Effector CD8-positive, alpha-beta T cell (primary cell): ENCODE measurements around the gene AKAP13.
"Not testable (repeated sequence)": the region's sequence is repeated elsewhere in the genome, so short reads cannot be mapped to it uniquely, and the experiment has no call there.

ENCODE experiments used
- DNase-seq: peaks from one replicate; lab custom pipeline; 2025; lab: John Stamatoyannopoulos, UW

The AKAP13 gene

DNA sequence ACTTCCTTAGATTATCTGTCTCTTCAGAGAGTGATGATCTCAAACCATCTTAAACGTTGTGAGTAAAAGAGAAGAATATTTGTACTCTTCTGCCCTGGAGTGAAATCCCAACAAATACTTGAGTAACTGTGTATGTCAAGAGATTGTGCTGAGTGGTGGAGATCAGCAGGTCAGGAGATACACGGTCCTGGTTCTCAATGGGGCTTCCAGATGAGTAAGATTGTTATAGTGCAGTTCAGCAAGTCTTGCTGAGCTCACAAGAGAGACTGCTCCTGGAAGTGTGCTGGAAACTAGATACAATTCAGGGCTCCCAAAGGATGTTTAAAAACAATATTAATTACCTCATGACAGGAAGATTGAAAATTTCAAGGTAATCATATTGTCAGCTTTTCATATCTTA, 184.3 kb downstream of the AKAP13 start:
- DNase-seq: no peak

DNA sequence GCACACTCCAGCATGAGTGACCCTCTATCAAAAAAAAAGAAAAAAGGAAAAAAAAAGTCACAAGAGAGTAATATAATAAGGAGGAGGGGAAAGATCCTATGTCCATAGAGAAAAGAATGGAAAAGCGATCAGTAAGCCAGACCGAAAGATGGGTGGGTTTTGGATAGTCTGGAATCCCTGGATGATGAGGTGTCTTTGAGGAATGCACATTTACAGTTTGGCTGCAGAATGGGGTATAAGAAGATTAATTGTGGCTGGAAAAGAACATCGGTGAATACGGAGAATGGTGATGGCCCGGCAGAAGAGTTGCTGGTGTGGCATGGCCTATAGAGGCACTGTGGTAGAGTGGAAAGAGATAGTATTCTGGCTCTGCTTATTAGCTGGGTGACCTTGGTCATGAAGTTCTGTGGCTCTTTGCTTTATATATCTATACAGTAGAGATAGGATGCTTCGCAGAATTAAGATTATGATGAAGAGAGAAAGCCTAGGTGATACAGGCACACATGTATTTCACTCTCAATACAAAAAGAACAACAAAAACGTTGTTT, 187.9 kb downstream of the AKAP13 start:
- DNase-seq: no peak

DNA sequence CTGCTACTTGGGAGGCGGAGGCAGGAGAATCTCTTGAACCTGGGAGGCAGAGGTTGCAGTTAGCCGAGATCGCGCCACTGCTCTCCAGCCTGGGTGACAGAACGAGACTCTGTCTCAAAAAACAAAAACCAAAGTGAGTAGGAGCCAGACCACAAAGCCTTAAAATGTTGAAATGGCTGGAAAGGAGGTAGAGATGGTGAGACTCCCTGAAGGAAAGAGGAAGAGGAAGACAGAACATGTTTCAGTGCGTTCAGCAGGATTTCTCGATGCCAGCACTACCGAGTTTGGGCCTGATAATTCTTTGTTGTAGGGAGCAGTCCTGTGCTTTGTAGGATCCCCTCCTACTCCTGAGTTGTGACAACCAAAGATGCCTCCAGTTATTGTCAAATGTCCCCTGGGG, 189.9 kb downstream of the AKAP13 start:
- no peak for DNase-seq

DNA sequence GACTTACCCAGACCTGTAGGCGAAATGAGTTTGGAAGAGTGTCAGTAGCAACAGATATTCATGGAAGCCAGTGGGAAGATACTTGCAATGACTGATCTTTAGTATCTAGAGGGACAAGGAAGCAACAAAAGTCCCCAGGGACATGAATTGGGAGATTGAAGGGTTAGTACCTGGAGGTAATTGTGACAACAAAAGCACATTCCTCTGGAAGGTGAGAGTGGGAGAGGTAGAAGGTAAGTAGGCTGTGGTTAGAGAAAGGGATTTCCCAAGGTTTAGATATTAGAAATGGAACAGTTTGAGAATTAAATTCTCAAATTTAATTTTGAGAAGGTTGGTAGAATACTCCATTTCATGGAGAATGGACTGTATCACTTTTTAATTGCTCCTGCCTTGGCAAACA, 191.4 kb downstream of the AKAP13 start:
- DNase-seq: no peak

DNA sequence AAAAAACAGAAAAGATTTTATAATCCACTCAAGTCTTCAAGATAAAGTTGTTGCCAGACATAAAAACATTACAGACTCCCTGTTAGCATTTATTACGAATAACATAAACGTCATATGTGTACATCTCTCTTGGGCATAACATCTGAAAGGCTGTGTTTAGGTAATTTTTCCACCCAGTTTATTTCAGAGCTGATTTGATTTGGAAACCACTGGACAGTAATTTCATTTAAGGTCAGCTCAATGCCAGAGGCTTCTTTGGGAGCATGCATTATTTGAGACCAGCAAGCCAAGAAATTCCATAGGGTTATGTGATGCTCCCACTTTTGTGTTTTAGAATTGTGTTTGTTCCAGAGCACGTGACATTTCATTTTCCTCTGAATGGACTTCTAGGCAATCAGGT, 196.0 kb downstream of the AKAP13 start:
- DNase-seq: no peak

DNA sequence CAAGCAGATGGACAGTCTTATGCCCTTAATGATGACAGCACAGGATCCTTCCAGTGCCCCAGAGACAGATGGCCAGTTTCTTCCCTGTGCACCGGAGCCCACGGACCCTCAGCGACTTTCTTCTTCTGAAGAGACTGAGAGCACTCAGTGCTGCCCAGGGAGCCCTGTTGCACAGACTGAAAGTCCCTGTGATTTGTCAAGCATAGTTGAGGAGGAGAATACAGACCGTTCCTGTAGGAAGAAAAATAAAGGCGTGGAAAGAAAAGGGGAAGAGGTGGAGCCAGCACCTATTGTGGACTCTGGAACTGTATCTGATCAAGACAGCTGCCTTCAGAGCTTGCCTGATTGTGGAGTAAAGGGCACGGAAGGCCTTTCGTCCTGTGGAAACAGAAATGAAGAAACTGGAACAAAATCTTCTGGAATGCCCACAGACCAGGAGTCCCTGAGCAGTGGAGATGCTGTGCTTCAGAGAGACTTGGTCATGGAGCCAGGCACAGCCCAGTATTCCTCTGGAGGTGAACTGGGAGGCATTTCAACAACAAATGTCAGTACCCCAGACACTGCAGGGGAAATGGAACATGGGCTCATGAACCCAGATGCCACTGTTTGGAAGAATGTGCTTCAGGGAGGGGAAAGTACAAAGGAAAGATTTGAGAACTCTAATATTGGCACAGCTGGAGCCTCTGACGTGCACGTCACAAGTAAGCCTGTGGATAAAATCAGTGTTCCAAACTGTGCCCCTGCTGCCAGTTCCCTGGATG, 198.7 kb downstream of the AKAP13 start:
- no peak for DNase-seq

DNA sequence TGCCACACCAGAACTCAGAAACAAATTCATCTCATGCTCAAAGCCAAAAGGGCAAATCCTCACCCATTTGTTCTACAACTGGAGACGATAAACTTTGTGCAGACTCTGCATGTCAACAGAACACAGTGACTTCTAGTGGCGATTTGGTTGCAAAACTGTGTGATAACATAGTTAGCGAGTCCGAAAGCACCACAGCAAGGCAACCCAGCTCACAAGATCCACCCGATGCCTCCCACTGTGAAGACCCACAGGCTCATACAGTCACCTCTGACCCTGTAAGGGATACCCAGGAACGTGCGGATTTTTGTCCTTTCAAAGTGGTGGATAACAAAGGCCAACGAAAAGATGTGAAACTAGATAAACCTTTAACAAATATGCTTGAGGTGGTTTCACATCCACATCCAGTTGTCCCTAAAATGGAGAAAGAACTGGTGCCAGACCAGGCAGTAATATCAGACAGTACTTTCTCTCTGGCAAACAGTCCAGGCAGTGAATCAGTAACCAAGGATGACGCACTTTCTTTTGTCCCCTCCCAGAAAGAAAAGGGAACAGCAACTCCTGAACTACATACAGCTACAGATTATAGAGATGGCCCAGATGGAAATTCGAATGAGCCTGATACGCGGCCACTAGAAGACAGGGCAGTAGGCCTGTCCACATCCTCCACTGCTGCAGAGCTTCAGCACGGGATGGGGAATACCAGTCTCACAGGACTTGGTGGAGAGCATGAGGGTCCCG, 199.7 kb downstream of the AKAP13 start:
- no peak for DNase-seq

DNA sequence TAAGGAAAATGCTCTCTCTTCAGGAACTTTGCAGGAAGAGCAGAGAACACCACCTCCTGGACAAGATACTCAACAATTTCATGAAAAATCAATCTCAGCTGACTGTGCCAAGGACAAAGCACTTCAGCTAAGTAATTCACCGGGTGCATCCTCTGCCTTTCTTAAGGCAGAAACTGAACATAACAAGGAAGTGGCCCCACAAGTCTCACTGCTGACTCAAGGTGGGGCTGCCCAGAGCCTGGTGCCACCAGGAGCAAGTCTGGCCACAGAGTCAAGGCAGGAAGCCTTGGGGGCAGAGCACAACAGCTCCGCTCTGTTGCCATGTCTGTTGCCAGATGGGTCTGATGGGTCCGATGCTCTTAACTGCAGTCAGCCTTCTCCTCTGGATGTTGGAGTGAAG, 200.5 kb downstream of the AKAP13 start:
- no peak for DNase-seq

DNA sequence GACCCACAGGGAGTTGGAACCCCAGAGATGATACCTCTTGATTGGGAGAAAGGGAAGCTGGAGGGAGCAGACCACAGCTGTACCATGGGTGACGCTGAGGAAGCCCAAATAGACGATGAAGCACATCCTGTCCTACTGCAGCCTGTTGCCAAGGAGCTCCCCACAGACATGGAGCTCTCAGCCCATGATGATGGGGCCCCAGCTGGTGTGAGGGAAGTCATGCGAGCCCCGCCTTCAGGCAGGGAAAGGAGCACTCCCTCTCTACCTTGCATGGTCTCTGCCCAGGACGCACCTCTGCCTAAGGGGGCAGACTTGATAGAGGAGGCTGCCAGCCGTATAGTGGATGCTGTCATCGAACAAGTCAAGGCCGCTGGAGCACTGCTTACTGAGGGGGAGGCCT, 201.1 kb downstream of the AKAP13 start:
- DNase-seq: no peak

DNA sequence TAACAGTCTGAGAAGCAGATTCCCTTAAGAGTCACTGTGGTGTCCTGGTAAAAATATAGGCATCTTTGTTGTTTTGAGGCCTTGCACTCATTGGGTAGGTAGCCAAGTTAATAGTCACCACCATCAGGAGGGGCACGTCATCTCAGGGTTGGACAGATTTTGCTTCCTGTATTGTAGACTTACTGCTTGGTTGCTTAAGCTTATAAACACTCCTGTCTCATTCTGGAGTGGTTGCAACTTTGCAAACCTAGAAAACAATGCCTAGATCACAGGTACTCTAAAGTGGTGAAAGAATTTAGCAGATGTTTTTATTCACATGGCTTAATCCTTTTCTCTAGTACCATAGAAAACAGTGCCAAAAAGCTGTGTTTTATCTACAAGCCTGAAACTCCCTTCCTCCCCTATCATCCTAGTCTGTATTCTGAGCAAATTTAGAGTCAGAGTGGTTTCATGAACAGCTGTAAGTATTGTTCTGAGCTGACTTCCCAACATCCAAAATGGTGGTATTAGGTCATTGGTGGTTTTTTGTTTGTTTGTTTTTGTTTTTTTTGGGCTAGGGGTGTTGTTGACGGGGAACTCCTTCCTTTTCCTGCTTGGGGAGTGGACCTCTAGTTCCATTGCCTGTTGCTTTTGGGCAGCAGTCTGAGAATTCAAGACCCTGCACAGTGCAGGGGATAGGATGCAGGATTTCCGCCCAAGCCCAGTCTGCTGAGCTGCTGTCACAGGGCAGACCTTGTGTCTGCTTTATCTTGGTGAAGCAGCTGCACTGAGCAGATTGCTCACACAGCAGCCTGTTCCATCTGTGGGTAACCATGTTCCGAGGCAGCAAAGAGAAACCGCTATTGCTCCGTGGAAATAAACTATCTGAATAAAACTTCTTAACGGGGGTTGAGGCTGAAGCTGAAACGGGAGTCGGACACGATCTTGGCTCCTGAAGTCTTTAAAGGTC, 202.0 kb downstream of the AKAP13 start:
- no peak for DNase-seq

DNA sequence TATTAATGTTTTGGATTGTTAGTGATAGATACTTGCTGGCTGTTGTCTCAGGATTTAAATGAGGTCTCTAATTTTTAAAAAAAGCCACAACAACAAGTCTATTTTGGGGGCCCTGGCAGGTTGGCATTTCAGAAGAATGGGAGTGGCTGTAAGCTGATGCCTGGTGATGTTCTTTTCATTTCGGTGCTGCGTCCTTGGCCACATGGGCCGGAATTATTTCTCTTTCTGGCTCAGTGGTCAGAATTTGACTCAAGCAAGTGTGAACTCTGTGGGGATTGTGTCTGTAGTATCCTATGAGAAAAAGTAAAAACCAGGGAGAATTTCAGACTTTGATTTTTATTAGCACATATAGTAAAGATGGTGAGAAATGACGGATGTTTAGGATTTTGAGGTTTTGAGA, 203.0 kb downstream of the AKAP13 start:
- DNase-seq: no peak

DNA sequence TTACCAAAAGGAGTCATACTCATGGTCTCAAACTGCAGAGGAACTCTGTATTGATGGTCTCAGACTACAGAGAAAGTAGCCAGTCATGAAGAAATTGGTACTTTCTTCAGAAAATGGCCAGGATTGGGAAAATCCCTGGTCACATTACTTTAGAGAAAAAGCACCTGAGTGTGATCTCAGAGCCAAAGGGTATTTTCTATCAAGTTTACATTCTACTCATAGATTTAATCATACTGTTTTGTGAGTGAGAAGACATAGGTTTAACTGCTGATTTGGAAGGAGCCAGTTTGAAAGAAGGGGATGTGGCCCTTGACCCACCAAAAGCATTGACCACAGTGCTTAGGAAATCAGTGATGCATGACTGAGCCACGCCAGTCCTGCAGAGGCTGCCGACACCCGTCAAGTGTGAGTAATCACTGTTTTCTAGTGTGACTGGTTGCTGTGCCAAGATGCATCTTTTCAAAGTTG, 203.6 kb downstream of the AKAP13 start:
- no peak for DNase-seq

DNA sequence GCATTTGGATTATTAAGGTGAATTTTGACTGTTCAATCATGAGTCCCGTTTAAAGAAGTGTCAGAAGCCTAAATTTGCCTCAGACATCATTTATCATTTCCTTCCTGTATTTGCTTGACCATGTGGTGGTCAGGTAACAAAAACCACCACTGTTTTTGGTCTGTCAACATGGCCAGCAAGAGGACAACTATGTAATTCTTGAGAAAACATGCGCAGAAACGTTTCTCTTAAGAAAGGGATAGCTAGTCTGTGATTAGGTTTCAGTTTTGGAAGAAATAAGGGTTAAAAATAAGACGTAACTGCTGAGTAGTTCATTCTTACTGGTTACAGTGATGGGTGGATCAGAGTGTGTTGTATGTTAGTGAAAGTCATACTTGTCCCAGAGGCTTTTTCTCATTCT, 204.5 kb downstream of the AKAP13 start:
- DNase-seq: no peak

DNA sequence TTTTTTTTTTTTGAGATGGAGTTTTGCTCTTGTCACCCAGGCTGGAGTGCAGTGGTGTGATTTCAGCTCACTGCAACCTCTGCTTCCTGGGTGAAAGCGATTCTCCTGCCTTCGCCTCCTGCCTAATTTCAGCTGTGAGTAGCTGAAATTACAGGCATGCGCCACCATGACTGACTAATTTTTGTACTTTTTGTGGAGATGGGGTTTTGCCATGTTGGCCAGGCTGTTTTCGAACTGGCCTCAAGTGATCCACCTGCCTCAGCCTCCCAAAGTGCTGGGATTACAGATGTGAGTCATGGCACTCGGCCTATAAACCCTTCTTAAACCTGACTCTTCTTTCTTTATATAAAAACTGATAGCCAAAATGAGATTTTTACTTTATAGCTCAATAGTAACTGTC, 205.8 kb downstream of the AKAP13 start:
- not testable (repeated sequence) for DNase-seq

DNA sequence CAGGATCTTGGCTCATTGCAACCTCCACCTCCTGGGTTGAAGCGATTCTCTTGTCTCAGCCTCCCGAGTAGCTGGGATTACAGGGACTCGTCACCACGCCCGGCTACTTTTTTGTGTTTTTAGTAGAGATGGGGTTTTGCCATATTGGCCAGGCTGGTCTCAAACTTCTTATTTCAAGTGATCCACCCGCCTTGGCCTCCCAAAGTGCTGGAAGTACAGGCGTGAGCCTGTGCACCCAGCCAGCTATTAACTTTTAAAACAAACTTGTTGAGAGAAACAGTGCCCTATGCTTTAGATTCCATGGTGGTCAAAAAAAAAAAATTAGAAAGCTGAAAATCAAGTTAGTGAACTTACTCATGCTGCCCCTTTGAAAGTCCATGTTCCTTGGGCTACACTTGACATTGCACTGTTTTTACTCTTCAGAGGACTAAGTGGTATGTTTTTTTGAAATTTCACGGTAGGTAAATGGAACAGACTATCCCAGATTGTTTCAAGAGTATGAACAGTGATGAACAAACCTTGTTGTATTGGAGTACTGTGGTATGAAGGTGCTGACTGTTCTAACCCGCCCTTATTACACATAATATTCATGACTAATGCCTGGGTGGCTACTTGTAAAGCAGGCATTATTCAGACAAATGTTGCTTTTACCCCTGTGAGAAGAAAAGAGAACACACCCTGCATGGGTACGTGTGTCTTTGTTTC, 207.5 kb downstream of the AKAP13 start:
- DNase-seq: no peak

DNA sequence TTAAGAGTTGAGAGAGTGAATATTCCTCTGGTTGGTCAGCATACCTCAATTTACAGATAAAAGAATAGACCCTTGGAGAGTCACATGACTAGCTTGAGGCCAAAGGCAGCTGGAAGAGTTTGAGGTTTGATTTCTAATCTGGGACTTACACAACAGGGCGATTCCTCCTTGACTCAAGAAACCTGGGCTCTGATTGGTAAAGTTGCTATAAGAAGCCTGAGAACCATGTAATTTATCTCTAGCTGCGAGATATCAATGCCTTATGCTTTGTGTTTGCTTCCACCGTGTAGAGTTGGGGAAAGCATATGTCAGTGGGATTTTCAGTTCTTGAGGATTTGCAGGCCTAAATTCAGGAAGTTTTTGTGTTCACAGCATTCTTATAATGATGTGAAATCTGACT, 208.3 kb downstream of the AKAP13 start:
- no peak for DNase-seq

DNA sequence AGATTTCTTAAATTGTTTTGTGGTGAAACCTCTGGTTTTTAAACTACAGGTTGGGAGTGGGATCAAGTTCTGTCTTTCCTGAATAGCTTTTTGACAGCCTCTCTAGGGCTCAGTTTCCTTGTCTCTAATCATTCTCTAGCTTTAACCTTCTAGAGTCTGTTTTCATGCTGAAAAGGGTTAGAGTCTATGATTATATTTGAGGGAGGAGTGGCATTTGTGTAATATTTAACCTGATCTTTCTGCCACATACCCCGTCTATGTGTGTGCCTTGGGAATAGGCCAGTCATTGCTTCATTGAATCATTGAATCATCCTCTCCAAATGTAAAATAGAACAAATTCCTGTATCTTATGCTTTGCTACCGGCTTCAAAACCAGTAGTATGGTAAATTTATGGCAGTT, 209.4 kb downstream of the AKAP13 start:
- DNase-seq: no peak

DNA sequence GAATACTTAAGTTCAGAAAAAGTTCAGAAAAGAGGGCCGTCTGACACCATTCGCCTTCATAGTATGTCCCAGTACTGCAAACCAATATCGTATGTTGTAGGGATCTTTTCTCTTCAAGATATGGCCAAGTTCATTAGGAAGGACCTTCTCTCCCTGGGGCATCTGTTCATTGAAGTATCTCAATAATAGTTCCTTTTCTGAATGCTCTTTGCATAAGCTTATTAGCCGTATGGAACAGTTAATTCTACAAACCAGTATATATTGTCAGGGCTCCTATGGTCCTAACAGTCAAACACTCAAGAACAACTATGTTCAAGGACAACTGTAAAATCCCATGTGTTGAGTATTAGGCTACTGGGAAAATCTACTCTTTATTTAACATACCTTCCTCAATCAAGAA, 211.2 kb downstream of the AKAP13 start:
- DNase-seq: no peak

DNA sequence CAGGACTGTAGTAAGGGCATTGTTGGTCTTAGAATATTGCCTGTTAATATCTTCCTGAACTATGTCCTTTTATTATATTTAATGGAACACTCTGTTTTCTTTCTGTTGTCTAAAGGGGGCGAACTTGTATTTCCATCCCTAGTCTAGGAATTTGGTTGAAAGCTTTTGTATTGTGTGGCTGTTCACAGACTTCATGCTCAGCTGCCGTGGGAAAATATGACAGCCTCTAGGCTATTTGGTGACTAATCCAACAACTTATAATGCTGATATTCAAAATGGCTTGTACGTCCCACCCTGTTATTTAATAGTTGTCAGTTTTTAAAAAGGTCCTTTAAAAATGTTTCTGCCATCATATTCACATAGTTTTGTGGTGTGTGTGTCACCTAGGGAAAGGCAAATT, 211.7 kb downstream of the AKAP13 start:
- DNase-seq: no peak

DNA sequence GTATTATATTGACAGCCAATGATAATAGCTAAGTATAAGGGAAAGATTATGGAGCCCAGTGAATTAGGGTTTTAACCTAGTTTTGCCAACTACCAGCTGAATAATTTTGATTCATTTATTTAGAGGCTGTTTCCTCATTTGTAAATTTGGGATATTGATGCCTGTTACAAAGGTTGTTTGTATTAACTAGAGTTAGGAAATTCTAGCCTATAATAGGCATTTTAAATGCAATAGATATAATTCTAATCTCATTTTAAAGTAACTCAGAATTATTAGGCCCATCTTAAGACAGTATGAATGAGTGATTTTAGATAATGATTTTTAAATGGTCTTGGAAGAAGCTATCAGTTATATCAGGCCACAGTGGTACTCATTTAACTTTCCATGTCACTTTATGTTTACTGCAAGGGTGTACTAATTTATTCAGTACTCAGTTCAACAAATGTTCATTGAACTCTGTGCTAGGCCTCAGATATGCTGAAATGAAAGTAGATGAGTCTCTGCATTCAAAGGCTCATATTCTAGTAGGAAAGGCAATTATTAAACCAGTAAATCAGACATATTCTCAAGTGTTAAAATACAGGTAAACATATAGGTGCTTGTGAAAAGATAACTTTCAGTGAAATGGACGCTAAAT, 213.5 kb downstream of the AKAP13 start:
- no peak for DNase-seq
